RWPE1 (cell line): ENCODE measurements around the gene RTN4IP1.
"Not testable (repeated sequence)": the region's sequence is repeated elsewhere in the genome, so short reads cannot be mapped to it uniquely, and the experiment has no call there.

Source experiments
- CTCF ChIA-PET: fragments of 350-600 bp; sonication (Branson Sonifier 250); formaldehyde crosslinking; extraction: SDS; loops from one replicate; lab custom pipeline; 2021; lab: Yijun Ruan, JAX
- POLR2A ChIA-PET: fragments of 400-600 bp; formaldehyde crosslinking; extraction: SDS; loops from one replicate; lab custom pipeline; 2020; ENCODE audit warnings: antibody characterized with exemption; ENCODE audit not compliant: low non-redundant PET; lab: Yijun Ruan, JAX
- DNase-seq: peaks from one replicate; pipeline ENCODE4 v3.0.0; 2012; ENCODE audit warnings: low spot score
- H3K27ac ChIP-seq: fragments of 450-650 bp; 2 replicates; pipeline ENCODE4 v1.5.1; 2017
- CTCF ChIP-seq: fragments of 450-650 bp; conservative IDR thresholded peaks from 2 replicates; pipeline ENCODE4 v1.5.1; 2017; ENCODE audit warnings: low read depth, mild to moderate bottlenecking

RTN4IP1 gene

GRCh38 chr6:106556368-106556960 lies 72.8 kb downstream of the RTN4IP1 start:
- H3K27ac ChIP-seq = no peak overlapping the region
- DNase-seq = no peak
- TF ChIP-seq CTCF = peak; percentile 49
- ChIA-PET POLR2A (no interaction called here), CTCF (interaction anchor here (0.7 kb wide), 1 partner anchor 41 kb away, joined by 3 read pairs; no protein-coding TSS in a partner anchor)

- POLR2A ChIA-PET = no interaction called here
- no peak for DNase-seq
- H3K27ac ChIP-seq = no peak overlapping the region
- TF ChIP-seq CTCF = no peak
- CTCF ChIA-PET = interaction anchor here (2.1 kb wide), 1 partner anchor 11 kb away, joined by 5 read pairs; no protein-coding TSS in a partner anchor
Observed at GRCh38 chr6:106555767-106556166, 73.5 kb downstream of the RTN4IP1 start.

GRCh38 chr6:106553440-106553839 lies 75.9 kb downstream of the RTN4IP1 start:
- POLR2A ChIA-PET = no interaction called here
- CTCF ChIA-PET = interaction anchor here (0.7 kb wide), 1 partner anchor 402 kb away, joined by 3 read pairs; no protein-coding TSS in a partner anchor
- TF ChIP-seq CTCF = no peak
- DNase-seq = no peak
- H3K27ac ChIP-seq = peak overlapping the region; percentile 41; the same call in 1 of the 2 replicates

GRCh38 chr6:106551155-106551554 lies 78.1 kb downstream of the RTN4IP1 start:
- H3K27ac ChIP-seq = no peak overlapping the region

GRCh38 chr6:106549521-106549920 lies 79.8 kb downstream of the RTN4IP1 start:
- no peak for DNase-seq
- H3K27ac ChIP-seq = peak overlapping the region; percentile 83
- ChIA-PET CTCF (no interaction called here), POLR2A (no interaction called here)
- no peak for TF ChIP-seq CTCF

More at GRCh38 chr6:106551155-106551554, 78.1 kb downstream of the RTN4IP1 start:
- ChIA-PET CTCF (no interaction called here), POLR2A (no interaction called here)
- no peak for TF ChIP-seq CTCF
- DNase-seq = no peak

GRCh38 chr6:106548926-106549455 lies 80.3 kb downstream of the RTN4IP1 start:
- peak overlapping the region; percentile 83 for H3K27ac ChIP-seq
- POLR2A ChIA-PET = not testable (repeated sequence)

More at GRCh38 chr6:106548926-106549455, 80.3 kb downstream of the RTN4IP1 start:
- CTCF ChIA-PET, DNase-seq: not testable (repeated sequence)
